ENCODE results near the gene POLR3C. TPM values are rescaled to one million over a fixed set of nuclear protein-coding genes. Genes with fewer than 3 reads are reported as not detected.
"Not testable (repeated sequence)": the region's sequence is repeated elsewhere in the genome, so short reads cannot be mapped to it uniquely, and the experiment has no call there.

Gene POLR3C
- total and polyA plus RNA-seq, 2 donors from 2014 or later = 16.1 to 30.0 TPM

DNA sequence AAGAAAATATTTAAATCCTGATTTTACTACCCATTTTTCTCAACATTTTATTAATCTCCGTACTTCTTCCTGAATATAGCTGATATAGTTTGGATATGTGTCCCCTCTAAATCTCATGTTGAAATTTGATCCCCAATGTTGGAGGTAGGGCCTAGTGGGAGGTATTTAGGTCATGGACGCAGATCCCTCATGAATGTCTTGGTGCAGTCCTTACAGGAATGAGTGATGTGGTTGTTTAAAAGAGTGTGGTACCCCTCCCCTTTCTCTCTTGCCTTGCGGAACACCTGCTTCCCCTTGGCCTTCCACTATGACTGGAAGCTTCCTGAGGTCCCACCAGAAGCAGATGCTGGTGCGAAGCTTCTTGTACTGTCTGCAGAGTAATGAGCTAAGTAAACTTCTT, 17.6 kb upstream of the POLR3C start:
- no peak overlapping the region for H3K9ac ChIP-seq (ENCODE audit: low read length in 3 of 3)
- DNase-seq = no peak
- FAIRE-seq = no peak
- TF ChIP-seq, protein P1, sequence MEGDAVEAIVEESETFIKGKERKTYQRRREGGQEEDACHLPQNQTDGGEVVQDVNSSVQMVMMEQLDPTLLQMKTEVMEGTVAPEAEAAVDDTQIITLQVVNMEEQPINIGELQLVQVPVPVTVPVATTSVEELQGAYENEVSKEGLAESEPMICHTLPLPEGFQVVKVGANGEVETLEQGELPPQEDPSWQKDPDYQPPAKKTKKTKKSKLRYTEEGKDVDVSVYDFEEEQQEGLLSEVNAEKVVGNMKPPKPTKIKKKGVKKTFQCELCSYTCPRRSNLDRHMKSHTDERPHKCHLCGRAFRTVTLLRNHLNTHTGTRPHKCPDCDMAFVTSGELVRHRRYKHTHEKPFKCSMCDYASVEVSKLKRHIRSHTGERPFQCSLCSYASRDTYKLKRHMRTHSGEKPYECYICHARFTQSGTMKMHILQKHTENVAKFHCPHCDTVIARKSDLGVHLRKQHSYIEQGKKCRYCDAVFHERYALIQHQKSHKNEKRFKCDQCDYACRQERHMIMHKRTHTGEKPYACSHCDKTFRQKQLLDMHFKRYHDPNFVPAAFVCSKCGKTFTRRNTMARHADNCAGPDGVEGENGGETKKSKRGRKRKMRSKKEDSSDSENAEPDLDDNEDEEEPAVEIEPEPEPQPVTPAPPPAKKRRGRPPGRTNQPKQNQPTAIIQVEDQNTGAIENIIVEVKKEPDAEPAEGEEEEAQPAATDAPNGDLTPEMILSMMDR (IDR thresholded peaks at IDR 0.05; ENCODE audit: borderline replicate concordance, extremely low read depth, insufficient read depth) = no peak
- no peaks in the 10 kb centered on the region for H3K27me3 ChIP-seq (ENCODE audit: control insufficient read depth, insufficient read depth, low read length)
- H3K36me3 ChIP-seq (ENCODE audit: control insufficient read depth in 2 of 3, insufficient read depth in 3 of 3, low read length in 3 of 3) = no peaks in the 10 kb centered on the region
- no peak overlapping the region for H3K27ac ChIP-seq (ENCODE audit: low read depth in 2 of 2, low read length in 2 of 2)
- intact Hi-C loops (cut with DNase I) = no loop called here
- peaks cover 0 to 6% (median 3%) of the 10 kb centered on the region in 3 donors for H3K4me1 ChIP-seq (ENCODE audit: control insufficient read depth in 2 of 3, insufficient read depth in 2 of 3, low read depth in 1 of 3, low read length in 3 of 3)
- H3K9me3 ChIP-seq (ENCODE audit: control insufficient read depth in 2 of 3, insufficient read depth in 1 of 3, low read length in 3 of 3) = no peaks in the 10 kb centered on the region
- no peak overlapping the region for H3K4me3 ChIP-seq (ENCODE audit: low read length in 3 of 3)

DNA sequence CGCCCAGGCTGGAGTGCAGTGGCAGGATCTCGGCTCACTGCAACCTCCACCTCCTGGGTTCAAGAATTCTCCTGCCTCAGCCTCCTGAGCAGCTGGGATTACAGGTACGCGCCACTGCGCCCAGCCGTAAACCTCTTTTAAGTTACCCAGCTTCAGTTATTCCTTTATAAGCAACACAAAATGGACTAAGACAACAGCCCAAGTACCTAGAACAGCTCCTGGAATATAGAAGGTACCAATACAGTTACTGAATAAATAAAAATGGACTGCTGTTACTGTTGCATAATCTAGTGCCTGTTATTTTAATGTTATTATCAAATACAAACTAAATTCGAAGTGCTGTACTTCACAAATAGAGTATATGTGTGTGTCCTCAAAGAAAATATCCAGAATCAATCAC, 17.2 kb upstream of the POLR3C start:
- intact Hi-C loops (cut with DNase I) = no loop called here
- no peak for DNase-seq
- TF ChIP-seq, protein P1 (IDR thresholded peaks at IDR 0.05; ENCODE audit: borderline replicate concordance, extremely low read depth, insufficient read depth) = no peak
- H3K4me1 ChIP-seq (ENCODE audit: control insufficient read depth in 2 of 3, insufficient read depth in 2 of 3, low read depth in 1 of 3, low read length in 3 of 3) = peaks cover 0 to 6% (median 3%) of the 10 kb centered on the region in 3 donors
- H3K27me3 ChIP-seq (ENCODE audit: control insufficient read depth, insufficient read depth, low read length) = no peaks in the 10 kb centered on the region
- no peaks in the 10 kb centered on the region for H3K36me3 ChIP-seq (ENCODE audit: control insufficient read depth in 2 of 3, insufficient read depth in 3 of 3, low read length in 3 of 3)
- H3K4me3 ChIP-seq (ENCODE audit: low read length in 3 of 3) = no peak overlapping the region
- H3K9me3 ChIP-seq (ENCODE audit: control insufficient read depth in 2 of 3, insufficient read depth in 1 of 3, low read length in 3 of 3) = no peaks in the 10 kb centered on the region
- no peak for FAIRE-seq
- no peak overlapping the region for H3K27ac ChIP-seq (ENCODE audit: low read depth in 2 of 2, low read length in 2 of 2)
- no peak overlapping the region for H3K9ac ChIP-seq (ENCODE audit: low read length in 3 of 3)

DNA sequence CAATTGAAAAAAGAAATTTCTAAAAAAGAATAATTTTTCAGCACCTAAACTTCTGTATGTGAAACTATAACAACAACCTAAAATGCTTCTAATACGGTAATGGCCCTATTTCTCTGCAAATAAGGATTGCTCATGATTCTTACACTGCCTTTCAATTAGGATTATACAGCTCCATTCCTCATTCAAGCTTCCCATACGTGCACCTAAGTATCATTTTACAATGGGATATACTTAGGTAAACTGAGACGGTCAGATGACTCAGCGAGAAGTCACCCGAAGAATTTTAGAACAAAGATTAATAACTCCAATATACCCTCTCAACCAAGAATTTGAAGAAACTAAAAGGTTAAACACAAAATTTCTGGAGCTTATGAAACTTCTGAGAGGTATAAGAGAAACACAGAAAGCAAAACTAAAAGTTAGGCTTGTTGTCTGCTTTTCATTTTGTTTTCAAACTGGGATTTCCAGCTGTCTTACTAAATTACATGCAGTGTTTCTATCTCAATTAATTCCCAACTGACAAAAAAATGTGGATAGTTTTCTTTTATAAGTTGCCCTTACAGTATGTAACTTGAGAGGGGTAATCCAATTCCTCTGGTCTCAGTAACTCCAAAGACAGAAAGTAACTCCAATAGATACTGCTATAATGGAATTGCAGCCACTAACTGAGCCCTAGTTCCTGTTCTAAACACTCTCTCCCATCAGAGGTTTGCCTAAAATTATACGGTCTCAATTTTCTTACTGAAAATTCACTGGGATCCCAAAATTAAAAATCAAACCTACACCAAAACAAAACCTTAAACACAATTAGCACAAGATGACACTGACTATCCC, 10.8 kb upstream of the POLR3C start:
- intact Hi-C loops (cut with DNase I) = not testable (repeated sequence)

DNA sequence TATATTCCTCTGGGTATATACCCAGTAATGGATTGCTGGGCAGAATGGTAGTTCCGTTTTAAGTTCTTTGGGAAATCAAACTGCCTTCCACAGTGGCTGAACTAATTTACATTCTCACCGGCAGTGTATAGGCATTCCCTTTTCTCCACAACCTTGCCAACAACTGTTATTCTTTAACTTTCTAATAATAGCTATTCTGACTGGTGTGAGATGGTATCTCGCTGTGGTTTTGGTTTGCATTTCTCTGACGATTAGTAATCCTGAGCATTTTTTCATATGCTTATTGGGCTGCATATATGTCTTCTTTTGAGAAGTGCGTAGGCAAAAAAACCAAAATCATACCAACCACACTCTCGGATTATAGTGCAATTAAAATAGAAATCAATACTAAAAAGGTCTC, 5.9 kb upstream of the POLR3C start:
- H3K4me1 ChIP-seq (ENCODE audit: control insufficient read depth in 2 of 3, insufficient read depth in 2 of 3, low read depth in 1 of 3, low read length in 3 of 3); intact Hi-C loops (cut with DNase I); DNase-seq; H3K27me3 ChIP-seq (ENCODE audit: control insufficient read depth, insufficient read depth, low read length); H3K27ac ChIP-seq (ENCODE audit: low read depth in 2 of 2, low read length in 2 of 2); H3K9ac ChIP-seq (ENCODE audit: low read length in 3 of 3); H3K9me3 ChIP-seq (ENCODE audit: control insufficient read depth in 2 of 3, insufficient read depth in 1 of 3, low read length in 3 of 3); H3K36me3 ChIP-seq (ENCODE audit: control insufficient read depth in 2 of 3, insufficient read depth in 3 of 3, low read length in 3 of 3); FAIRE-seq; H3K4me3 ChIP-seq (ENCODE audit: low read length in 3 of 3): not testable (repeated sequence)

More for the DNA sequence above, 10.8 kb upstream of the POLR3C start:
- not testable (repeated sequence) for DNase-seq; H3K9ac ChIP-seq (ENCODE audit: low read length in 3 of 3); H3K4me3 ChIP-seq (ENCODE audit: low read length in 3 of 3); FAIRE-seq; H3K36me3 ChIP-seq (ENCODE audit: control insufficient read depth in 2 of 3, insufficient read depth in 3 of 3, low read length in 3 of 3); H3K27me3 ChIP-seq (ENCODE audit: control insufficient read depth, insufficient read depth, low read length); H3K4me1 ChIP-seq (ENCODE audit: control insufficient read depth in 2 of 3, insufficient read depth in 2 of 3, low read depth in 1 of 3, low read length in 3 of 3); H3K9me3 ChIP-seq (ENCODE audit: control insufficient read depth in 2 of 3, insufficient read depth in 1 of 3, low read length in 3 of 3); H3K27ac ChIP-seq (ENCODE audit: low read depth in 2 of 2, low read length in 2 of 2)

DNA sequence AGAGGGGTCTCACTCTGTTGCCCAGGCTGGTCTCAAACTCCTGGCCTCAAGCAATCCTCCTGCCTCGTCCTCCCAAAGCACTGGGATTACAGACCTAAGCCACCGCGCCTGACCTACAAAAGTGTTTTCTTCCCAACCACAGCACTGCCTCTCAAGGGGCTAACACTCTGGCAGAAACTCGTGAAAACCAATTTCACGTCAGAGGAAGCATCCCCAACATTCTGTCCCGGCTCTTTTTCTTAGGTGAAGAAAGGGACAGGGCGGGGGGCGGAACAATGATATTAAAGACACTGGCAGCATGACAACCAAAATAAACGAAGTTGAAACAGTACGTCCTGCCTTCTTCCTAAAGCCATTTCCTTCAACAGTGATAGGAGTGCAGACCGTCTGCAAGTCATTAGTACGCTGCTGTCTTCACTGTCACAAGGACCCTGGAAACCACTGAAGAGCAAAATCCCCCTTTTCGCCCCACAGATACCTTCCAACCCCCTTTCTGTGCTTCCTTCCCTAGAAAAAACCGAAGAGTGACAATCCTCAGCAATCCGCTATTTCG, 1.1 kb upstream of the POLR3C start:
- H3K9me3 ChIP-seq (ENCODE audit: control insufficient read depth in 2 of 3, insufficient read depth in 1 of 3, low read length in 3 of 3); H3K9ac ChIP-seq (ENCODE audit: low read length in 3 of 3); H3K4me1 ChIP-seq (ENCODE audit: control insufficient read depth in 2 of 3, insufficient read depth in 2 of 3, low read depth in 1 of 3, low read length in 3 of 3); H3K27me3 ChIP-seq (ENCODE audit: control insufficient read depth, insufficient read depth, low read length); intact Hi-C loops (cut with DNase I); DNase-seq; H3K4me3 ChIP-seq (ENCODE audit: low read length in 3 of 3); H3K27ac ChIP-seq (ENCODE audit: low read depth in 2 of 2, low read length in 2 of 2); FAIRE-seq: not testable (repeated sequence)
- H3K36me3 ChIP-seq (ENCODE audit: control insufficient read depth in 2 of 3, insufficient read depth in 3 of 3, low read length in 3 of 3) = peaks cover 10 to 13% (median 11%) of the 10 kb centered on the region in 3 donors

All from kidney (tissue), 14 donors.